GM19035 (cell line): Measurements from ENCODE around the gene ZNF414.

Experiments used
- ATAC-seq: cut with Tn5 transposase; IDR thresholded peaks from one replicate; pipeline ENCODE4 v1.9.1; 2021; ENCODE audit not compliant: unreplicated experiment

Gene ZNF414

DNA sequence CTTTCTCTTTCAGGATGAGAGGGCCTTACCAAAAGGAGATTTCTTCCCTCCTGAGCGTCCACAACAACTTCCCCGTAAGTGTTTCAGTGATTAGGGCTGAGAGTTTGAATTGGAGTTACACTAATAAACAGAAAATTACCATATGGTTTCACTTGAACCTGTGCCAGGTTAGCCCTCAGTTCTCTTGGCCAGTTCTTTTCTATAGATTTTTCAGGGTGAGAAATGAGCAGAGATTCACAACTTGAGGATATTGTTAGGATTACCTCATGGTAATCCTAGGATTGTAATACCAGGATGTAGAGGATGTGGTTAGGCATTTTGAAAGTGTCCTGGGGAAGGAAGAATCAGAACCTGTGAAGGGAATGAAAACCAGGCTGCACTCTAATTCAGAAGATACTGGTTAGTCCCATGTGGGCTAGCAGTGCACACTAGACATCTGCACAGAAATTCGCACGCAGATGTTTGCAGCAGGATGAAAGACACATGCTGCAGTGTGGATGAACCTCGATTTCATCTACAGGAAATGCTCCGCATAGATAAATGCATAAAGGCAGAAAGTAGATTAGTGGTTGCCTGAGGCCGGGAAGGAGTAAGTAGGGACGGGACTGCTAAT, 45.1 kb downstream of the ZNF414 start:
- no peak for ATAC-seq

DNA sequence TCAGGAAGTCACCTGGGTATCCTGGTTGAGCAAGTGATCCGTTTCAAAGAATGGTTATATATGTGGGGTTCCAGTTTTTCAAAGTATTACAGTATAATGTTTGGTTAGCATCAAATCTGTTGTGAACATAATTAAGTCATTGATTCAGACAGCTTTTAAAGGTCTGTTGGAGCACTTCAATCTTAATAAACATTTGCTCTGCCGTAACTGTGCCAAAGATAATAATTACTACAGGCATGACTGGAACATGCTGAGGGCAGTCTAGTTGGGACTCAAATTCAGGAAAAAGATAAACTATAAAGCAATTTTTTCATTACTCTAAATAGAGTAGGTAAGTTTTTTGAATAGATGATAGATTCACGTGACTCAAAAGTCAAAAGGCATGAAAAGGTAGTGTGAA, 45.8 kb downstream of the ZNF414 start:
- ATAC-seq, result no peak

DNA sequence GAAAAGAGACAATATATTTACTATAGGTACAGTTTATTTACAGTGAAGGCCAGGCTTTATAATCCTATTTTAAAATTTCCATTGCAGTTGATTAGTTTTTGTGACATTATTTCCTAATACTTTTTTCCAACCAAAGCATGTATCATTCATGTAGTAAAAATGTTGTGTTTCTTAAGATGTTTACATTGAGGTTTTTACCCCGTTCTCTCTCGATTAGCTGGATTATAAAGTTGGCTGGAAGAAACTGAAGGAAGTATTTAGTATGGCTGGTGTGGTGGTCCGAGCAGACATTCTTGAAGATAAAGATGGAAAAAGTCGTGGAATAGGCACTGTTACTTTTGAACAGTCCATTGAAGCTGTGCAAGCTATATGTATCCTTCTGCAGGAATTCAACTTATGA, 47.9 kb downstream of the ZNF414 start:
- ATAC-seq, result no peak

DNA sequence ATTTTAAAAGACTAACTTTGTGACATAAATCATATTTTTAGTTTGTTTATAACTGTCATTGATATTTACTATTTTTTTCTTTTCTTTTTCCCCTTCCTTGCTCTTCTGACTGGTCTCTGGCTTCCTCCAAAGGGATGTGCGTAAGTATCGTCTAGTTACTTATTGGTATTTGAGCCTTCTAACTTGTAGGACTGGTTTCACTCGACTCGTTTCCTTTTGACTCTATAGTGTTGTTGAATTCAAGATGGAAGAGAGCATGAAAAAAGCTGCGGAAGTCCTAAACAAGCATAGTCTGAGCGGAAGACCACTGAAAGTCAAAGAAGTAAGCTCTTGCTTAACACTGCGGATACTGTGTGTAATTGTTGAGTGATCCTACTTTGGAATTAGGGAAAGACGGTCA, 50.6 kb downstream of the ZNF414 start:
- no peak for ATAC-seq

DNA sequence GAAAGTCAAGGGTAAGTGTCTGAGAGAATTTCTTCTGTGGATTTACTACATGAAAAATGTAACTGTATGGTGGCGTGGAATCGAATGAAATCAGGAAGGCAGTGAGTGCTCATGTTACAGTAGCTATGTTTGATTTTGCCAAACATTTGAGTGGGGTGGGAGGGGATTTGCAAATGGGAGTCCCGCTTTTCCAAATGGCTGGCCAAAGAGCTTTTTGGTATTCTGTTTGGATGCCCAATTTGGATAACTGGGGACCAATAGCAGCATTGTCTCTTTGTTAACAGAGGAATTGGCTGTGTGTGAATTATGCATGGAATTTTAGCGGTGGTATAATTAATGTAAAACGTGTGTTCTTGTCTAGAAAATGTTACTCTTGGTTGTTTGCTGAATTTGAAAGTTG, 51.4 kb downstream of the ZNF414 start:
- ATAC-seq, result no peak

DNA sequence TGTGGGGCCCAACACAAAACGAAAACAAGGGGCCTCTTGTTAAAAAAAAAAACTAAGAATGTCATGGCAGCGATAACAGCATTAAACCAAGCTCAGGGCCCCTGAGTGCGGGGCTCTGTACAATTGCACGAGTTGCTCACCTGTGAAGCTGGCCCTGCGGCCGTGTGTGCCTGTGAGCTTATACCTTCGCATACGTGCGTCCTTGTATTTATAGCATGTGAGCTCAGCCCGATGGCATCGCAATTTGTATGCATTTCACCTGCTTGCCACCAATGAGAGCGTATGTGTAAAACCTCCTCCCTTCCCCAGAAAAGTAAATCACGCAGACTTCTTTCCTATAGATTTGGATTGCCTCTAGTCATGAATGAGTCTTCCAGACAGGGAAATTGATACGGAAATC, 52.1 kb downstream of the ZNF414 start:
- no peak for ATAC-seq

DNA sequence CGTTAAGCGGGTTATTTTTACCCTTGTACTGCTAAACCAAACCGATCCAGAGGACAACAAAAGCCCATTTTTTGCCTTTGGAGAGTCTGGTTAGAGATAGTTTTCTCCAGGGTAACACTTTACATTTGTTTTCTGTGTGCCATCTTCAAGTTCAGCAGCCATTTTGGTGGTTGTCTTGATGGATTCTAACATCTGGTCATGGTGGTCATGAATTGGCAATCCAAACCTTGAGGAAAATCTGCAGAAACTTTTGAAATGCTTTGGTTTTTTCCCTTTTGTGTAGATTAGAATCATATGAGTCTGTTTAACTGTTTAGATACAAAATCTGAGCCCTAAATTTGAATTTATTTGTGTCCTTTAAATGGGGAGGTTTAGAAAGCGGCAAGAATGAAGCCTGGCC, 52.6 kb downstream of the ZNF414 start:
- ATAC-seq, result no peak

DNA sequence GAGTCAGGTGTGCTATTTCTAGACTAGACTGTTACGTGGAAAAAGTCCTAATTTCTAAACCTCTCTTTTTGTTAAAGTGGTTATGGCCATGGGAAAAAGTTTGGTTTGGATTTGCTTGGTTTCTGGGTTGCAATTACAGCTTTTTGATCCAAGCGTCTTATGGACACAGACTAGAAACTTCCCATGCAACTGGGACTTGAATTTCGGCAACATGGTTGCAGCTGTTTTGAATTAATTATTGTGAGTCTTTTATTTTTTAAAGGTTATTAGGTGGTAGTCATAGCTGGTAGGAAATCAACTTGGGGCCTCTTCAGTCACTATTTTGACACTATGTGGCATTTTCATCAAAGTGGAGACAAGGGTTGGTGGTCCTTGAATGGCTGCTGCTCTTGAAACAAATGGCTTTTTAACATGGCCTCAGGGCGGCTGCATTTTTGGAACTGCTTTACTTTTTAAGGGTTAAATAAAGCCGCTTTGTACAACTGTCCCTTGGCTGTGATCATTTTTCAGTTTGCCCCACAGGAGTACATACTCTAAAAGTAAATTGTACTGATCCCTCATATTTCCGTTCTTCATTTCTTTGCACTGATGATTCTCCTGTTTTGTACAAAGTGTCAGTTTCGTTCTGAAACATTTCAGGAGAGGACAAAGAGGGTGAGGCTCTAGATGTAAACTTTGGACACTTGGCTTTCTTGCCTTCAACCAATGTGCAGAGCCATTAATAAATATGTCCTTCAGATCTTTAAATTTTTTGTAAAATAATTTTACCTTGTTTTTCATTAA, 53.3 kb downstream of the ZNF414 start:
- ATAC-seq, result no peak
